Loucy (cell line): ENCODE data around the gene FAM72D.
"Not testable (repeated sequence)": the region's sequence is repeated elsewhere in the genome, so short reads cannot be mapped to it uniquely, and the experiment has no call there.

Experiments used
- H2AFZ ChIP-seq: fragments of 200-600 bp; sonication (generic); 2 replicates; pipeline ENCODE4 v1.6.0; 2016; ENCODE audit warnings: antibody characterized with exemption, mild to moderate bottlenecking, low read length, moderate library complexity
- H3F3A ChIP-seq: fragments of 200-600 bp; 2 replicates; pipeline ENCODE4 v1.6.0; 2016; ENCODE audit warnings: antibody characterized with exemption, low read depth, mild to moderate bottlenecking
- H3K27me3 ChIP-seq: fragments of 200-600 bp; sonication (generic); 2 replicates; pipeline ENCODE4 v1.6.1; 2014; ENCODE audit warnings: low read length, mild to moderate bottlenecking; ENCODE audit not compliant: insufficient read depth, poor library complexity, severe bottlenecking
- H3K36me3 ChIP-seq: fragments of 200-600 bp; sonication (generic); 2 replicates; pipeline ENCODE4 v1.6.1; 2016; ENCODE audit warnings: low read length; ENCODE audit not compliant: insufficient read depth
- H3K4me1 ChIP-seq: fragments of 200-600 bp; sonication (generic); 2 replicates; pipeline ENCODE4 v1.5.1; 2014; ENCODE audit warnings: low read length, mild to moderate bottlenecking; ENCODE audit not compliant: insufficient read depth, poor library complexity, severe bottlenecking
- H3K4me2 ChIP-seq: fragments of 200-600 bp; sonication (generic); 2 replicates; pipeline ENCODE4 v1.6.0; 2014; ENCODE audit warnings: antibody characterized with exemption, low read length, low read depth, mild to moderate bottlenecking; ENCODE audit not compliant: poor library complexity, severe bottlenecking
- H3K4me3 ChIP-seq: fragments of 200-600 bp; sonication (generic); 2 replicates; pipeline ENCODE4 v1.5.1; 2014; ENCODE audit warnings: low read length, mild to moderate bottlenecking, mixed read lengths; ENCODE audit not compliant: poor library complexity, severe bottlenecking
- H3K79me2 ChIP-seq: fragments of 200-600 bp; sonication (generic); 2 replicates; pipeline ENCODE4 v1.6.1; 2014; ENCODE audit warnings: low read length; ENCODE audit not compliant: insufficient read depth
- H3K9ac ChIP-seq: fragments of 200-600 bp; sonication (generic); 2 replicates; pipeline ENCODE4 v1.6.0; 2014; ENCODE audit warnings: mild to moderate bottlenecking, low read depth, low read length, moderate library complexity; ENCODE audit not compliant: poor library complexity, severe bottlenecking
- H3K9me2 ChIP-seq: fragments of 200-600 bp; sonication (generic); replicated peaks from 2 replicates; pipeline ENCODE4 v1.6.1; 2016; ENCODE audit warnings: low read depth, low read length, mixed read lengths
- H3K9me3 ChIP-seq: fragments of 200-600 bp; sonication (generic); 2 replicates; pipeline ENCODE4 v1.6.1; 2014; ENCODE audit warnings: mild to moderate bottlenecking, antibody characterized with exemption, low read length, low read depth; ENCODE audit not compliant: insufficient read depth
- H4K20me1 ChIP-seq: fragments of 200-600 bp; sonication (generic); 2 replicates; pipeline ENCODE4 v1.6.0; 2014; ENCODE audit warnings: antibody characterized with exemption, low read length, mild to moderate bottlenecking; ENCODE audit not compliant: insufficient read depth, poor library complexity, severe bottlenecking

FAM72D gene

GRCh38 chr1:145122344-145123061 is 26.7 kb downstream of the FAM72D start:
- H3K4me3 ChIP-seq, H3K9me3 ChIP-seq, H3K79me2 ChIP-seq, H2AFZ ChIP-seq, H3F3A ChIP-seq, H3K36me3 ChIP-seq, H3K4me1 ChIP-seq, H3K9ac ChIP-seq, H3K27me3 ChIP-seq, H3K4me2 ChIP-seq, H3K9me2 ChIP-seq, H4K20me1 ChIP-seq: not testable (repeated sequence)

GRCh38 chr1:145123062-145123395 is 27.3 kb downstream of the FAM72D start:
- not testable (repeated sequence) for H3K27me3 ChIP-seq, H3K4me1 ChIP-seq, H4K20me1 ChIP-seq, H2AFZ ChIP-seq, H3K36me3 ChIP-seq, H3K4me3 ChIP-seq, H3K79me2 ChIP-seq, H3K9me2 ChIP-seq, H3K9ac ChIP-seq, H3K4me2 ChIP-seq, H3K9me3 ChIP-seq, H3F3A ChIP-seq

DNA sequence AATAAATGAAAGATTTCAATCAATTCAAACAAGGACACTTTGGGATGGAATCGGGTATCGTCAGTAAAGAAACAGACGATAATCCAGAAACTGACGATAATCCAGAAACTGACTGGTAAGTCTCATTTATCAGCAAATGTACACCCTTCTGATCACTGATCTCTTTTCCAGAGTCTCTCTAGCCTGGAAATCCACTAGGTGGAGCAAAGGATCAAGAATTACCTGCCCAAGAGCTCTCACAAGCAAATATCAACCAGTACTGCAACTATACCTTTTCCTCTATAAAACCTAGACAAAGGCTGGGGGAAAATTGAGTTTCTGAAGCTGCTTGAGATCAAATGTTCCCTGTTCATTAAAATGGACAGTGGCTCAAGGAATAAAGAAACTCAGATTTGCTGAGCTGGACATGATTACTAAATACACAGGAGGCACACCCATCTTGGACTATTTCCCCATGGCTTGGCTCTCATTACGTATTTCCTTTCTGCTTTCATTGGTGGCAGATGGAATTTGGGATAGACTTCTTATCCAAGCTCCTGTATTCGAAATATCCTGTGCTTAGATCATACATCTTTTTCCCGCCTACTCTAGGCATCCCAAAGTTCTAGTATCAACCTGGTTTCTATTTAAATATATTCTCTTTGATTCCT is 28.3 kb downstream of the FAM72D start:
- H3K36me3 ChIP-seq, H3K4me1 ChIP-seq, H3K9me2 ChIP-seq, H3K4me3 ChIP-seq, H3K9me3 ChIP-seq, H3K79me2 ChIP-seq, H3K27me3 ChIP-seq, H4K20me1 ChIP-seq, H2AFZ ChIP-seq, H3F3A ChIP-seq, H3K9ac ChIP-seq, H3K4me2 ChIP-seq: not testable (repeated sequence)

GRCh38 chr1:145125112-145125511 is 29.3 kb downstream of the FAM72D start:
- not testable (repeated sequence) for H2AFZ ChIP-seq, H3F3A ChIP-seq, H4K20me1 ChIP-seq, H3K9me2 ChIP-seq, H3K4me2 ChIP-seq, H3K79me2 ChIP-seq, H3K4me3 ChIP-seq, H3K4me1 ChIP-seq, H3K27me3 ChIP-seq, H3K9ac ChIP-seq, H3K9me3 ChIP-seq, H3K36me3 ChIP-seq

- not testable (repeated sequence) for H3F3A ChIP-seq, H3K9ac ChIP-seq, H3K36me3 ChIP-seq, H2AFZ ChIP-seq, H3K9me2 ChIP-seq, H4K20me1 ChIP-seq, H3K4me2 ChIP-seq, H3K4me1 ChIP-seq, H3K4me3 ChIP-seq, H3K27me3 ChIP-seq, H3K79me2 ChIP-seq, H3K9me3 ChIP-seq
Measured at GRCh38 chr1:145127144-145127543, 31.4 kb downstream of the FAM72D start.

GRCh38 chr1:145128697-145129469 is 33.1 kb downstream of the FAM72D start:
- not testable (repeated sequence) for H3F3A ChIP-seq, H3K27me3 ChIP-seq, H3K9me2 ChIP-seq, H2AFZ ChIP-seq, H4K20me1 ChIP-seq, H3K79me2 ChIP-seq, H3K4me1 ChIP-seq, H3K4me3 ChIP-seq, H3K4me2 ChIP-seq, H3K9me3 ChIP-seq, H3K9ac ChIP-seq, H3K36me3 ChIP-seq

- H3K4me2 ChIP-seq, H2AFZ ChIP-seq, H3F3A ChIP-seq, H3K9me2 ChIP-seq, H3K4me1 ChIP-seq, H3K79me2 ChIP-seq, H3K36me3 ChIP-seq, H3K27me3 ChIP-seq, H3K9ac ChIP-seq, H3K9me3 ChIP-seq, H4K20me1 ChIP-seq, H3K4me3 ChIP-seq: not testable (repeated sequence)
Measured at GRCh38 chr1:145134476-145134875, 38.7 kb downstream of the FAM72D start.
